Measurements from ENCODE around the gene NKD2.
A peak's percentile ranks its signal among the peaks of the same experiment; 100 is the strongest.
"Not testable (repeated sequence)": the region's sequence is repeated elsewhere in the genome, so short reads cannot be mapped to it uniquely, and the experiment has no call there.

NKD2 gene, protein sequence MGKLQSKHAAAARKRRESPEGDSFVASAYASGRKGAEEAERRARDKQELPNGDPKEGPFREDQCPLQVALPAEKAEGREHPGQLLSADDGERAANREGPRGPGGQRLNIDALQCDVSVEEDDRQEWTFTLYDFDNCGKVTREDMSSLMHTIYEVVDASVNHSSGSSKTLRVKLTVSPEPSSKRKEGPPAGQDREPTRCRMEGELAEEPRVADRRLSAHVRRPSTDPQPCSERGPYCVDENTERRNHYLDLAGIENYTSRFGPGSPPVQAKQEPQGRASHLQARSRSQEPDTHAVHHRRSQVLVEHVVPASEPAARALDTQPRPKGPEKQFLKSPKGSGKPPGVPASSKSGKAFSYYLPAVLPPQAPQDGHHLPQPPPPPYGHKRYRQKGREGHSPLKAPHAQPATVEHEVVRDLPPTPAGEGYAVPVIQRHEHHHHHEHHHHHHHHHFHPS

GRCh38 chr5:1008451-1009358 lies at the start of gene NKD2:
Gene NKD2, plus strand, starts transcription at chr5:1008802. Its CDS starts 256 bp downstream, at chr5:1009058.
- peak; percentile 17 for DNase-seq (ENCODE audit: low read depth, low spot score)

DNA sequence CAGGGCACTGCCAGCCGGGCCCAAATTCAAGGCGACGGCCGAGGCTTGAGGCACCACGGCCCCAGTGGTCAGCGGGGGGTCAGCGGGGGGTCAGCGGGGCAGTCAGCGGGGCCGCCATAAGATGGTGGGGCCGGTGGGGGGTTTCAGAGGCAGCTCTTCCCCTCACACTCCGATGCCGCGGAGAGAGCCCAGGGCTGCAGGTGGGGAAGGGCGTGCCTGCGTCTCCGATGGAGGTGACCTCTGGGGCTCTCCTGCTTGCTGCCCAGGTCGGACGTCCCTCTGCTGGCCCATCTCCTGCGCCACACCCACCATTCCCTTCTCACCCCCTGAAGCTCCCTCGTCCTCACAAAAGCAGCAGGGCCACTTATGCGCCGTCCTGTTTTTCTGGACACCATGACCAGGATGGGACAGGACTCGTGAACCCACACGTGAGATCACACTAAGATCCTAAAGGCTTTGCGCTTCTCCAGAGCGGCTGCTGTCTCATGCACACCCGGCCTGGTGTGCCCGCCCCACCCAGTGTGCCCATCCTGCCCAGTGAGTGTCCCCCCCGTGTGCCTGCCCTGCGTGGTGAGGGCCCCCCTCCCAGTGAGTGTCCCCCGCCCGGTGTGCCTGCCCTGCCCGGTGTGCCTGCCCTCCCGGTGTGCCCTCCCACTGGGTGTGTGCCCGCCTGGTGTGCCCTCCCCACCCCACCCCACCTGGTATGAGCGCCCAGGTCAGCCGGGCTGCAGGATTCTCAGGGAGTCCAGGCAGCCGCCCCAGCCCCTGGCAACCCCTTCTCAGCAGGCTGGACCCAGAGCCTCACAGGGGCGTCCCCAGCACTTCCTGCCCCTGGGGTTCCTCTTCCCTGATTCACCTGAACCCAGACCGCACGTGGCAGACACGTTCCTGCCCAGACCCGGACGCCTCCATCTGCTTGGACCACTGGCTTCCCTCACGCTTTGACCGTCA lies 48.7 kb upstream of the NKD2 start:
- DNase-seq (ENCODE audit: low read depth, low spot score) = no peak

GRCh38 chr5:960551-960950 lies 48.1 kb upstream of the NKD2 start:
- DNase-seq (ENCODE audit: low read depth, low spot score) = no peak

DNA sequence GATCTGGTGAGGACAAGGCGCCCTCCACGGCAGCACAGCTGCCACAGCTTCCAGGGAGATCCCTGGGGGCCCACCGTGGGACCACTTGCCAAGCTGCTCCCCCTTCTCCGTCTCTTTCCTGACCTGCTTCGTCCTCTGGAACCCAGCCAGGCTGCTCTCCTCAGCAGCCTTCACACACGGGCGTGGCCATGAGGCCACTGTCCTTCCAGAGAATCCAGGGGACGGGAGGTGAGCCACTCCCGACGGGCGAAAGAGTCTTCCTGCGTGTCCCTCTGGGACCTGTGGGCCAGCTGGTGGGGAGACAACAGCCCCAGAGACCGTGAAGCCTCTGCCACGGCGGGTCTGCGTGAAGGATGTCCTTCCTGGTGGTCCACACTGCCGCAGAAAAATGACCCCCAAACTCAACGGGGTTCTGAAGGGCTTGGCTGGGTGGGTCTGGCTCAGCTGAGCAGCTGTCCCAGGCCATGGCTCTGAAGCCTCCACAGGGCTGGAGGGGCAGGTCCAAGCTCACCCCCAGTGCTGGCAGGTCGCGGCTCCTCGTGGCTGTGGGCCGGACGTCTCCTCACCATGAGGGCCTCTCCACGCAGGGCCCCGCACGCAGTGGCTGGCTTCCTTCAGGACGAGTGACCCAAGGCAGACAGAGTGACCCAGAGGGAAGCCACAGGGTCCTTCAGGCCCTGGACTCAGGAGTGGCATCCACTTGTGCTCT lies 47.4 kb upstream of the NKD2 start:
- DNase-seq (ENCODE audit: low read depth, low spot score) = no peak

DNA sequence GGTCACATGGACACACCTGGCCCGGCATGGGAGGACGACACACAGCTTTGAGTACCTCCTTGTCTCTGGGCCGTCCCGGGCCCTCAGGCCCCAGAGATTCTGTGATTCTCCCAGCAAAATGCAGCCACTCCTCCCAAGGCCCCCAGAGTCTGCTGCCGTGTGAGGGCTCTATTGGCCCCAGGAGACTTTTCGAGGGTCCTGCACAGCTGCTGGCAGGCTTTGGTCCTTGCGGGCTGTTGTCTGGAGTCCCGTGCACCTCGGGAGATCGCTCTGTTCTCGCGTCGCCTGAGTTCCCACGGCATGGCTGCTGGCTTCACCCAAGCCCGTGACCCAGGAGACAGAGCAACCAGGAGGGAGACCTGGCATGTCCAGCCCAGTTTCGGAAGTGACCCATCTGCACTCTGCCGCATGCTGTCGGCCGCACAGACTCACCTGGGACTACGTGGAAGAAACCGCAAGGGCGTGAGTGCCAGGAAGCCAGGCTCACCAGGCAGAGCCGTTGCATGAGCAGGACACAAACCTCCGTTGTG lies 46.8 kb upstream of the NKD2 start:
- DNase-seq (ENCODE audit: low read depth, low spot score) = no peak

GRCh38 chr5:962386-962785 lies 46.2 kb upstream of the NKD2 start:
- DNase-seq (ENCODE audit: low read depth, low spot score) = no peak

- DNase-seq (ENCODE audit: low read depth, low spot score) = no peak
Measured at GRCh38 chr5:962801-963200, 45.8 kb upstream of the NKD2 start.

GRCh38 chr5:963310-963672 lies 45.3 kb upstream of the NKD2 start:
- DNase-seq (ENCODE audit: low read depth, low spot score) = no peak

DNA sequence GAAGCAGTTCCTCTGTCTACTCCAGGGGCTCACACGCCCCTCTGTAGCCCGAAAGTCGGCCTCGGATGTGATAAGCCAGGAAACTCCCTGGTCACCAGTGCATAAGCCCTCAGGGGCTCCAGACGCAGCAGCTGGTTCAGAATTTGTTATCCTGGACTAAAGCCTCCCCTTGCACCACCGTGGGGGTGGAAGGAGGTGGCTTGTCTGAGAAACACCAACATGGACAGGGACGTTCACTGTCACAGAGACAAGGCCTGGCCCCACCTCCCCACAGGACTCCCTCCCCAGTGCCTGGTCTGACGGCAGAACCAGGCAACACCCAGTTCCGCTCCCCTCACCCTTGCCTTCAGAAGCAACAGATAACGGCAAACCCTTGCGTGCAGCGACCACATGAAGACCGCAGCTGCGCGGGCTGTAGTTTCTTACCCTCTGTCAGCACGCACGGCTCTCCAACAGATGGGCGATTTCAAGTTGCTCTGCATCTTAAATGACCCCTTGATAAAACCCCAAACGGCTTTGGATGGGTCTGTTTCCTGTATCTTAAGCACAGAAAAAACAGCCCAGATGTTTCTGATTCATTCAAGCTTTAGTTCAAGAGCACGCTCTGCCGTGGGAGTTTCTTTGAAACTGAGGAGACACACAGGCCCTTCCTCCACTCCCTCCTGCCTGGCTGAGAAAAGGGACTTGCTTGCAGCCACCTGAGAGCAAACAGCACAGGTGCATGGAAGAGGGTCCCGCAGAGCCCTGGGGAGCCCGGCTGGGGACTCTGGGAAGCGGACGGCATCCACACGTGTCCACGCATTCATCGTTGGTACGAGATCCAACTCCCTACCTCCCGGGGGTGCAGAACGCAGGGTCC lies 44.7 kb upstream of the NKD2 start:
- no peak for DNase-seq (ENCODE audit: low read depth, low spot score)

DNA sequence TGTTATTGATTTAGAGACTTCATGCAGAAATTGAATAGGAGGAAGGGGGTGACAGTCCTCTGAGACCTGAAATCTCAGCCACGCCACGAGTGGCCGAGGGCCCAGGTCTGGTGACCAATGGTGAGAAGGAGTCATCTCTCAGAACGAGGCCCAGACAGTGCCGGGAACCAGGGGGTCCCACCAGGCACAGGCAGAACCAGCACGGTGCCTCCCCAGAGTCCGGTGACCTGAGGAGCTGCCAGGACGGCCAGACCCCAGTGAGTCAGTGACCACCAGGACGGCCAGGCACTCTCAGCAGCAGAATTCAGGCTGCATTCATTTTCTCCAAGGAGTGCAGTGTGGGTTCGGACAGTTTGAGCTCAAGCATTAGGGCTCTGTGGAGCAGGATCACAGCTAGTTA lies 43.8 kb upstream of the NKD2 start:
- DNase-seq (ENCODE audit: low read depth, low spot score) = no peak

GRCh38 chr5:965604-966344 lies 42.8 kb upstream of the NKD2 start:
- DNase-seq (ENCODE audit: low read depth, low spot score) = no peak

- DNase-seq (ENCODE audit: low read depth, low spot score) = no peak
Measured at GRCh38 chr5:966345-966710, 42.3 kb upstream of the NKD2 start.

DNA sequence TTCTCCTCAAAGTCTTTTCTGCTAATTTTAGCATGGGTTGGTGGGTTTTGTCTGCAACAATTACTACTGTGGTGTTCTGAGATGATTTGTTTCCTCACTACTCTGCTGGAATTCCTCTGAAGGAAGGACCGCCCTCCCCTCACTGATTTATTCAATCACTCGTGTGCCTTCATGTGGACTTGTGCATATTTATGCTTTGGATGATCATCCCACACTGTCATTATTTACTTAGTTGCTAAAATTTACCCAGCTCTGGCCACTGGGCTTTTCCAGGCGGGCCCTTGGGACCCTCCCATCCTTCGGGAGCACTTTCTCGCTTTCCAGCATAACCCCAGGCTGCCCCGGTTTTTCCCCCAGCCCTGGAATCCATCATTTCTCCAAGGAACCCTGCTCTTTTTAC lies 41.7 kb upstream of the NKD2 start:
- DNase-seq (ENCODE audit: low read depth, low spot score) = no peak

DNA sequence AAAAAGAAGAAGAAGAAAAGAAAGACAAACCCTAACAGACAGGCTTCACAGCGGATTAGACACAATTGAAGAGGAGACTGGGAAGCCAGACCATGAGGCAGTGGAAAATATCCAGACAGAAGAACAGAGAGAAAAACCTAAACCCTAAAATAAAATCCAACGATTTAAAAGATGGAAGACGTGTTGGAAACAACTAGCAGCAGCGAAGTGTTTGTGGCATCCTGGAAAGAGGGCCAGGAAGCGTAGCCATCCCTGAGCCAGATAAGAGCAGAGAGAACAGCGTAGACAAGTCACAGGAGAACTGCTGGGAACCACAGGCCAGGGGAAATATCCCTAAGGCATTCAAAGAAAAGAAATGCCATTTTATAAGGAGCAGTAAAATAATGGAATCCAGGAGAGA lies 39.7 kb upstream of the NKD2 start:
- no peak for DNase-seq (ENCODE audit: low read depth, low spot score)

- no peak for DNase-seq (ENCODE audit: low read depth, low spot score)
Measured at GRCh38 chr5:969408-969839, 39.2 kb upstream of the NKD2 start.

DNA sequence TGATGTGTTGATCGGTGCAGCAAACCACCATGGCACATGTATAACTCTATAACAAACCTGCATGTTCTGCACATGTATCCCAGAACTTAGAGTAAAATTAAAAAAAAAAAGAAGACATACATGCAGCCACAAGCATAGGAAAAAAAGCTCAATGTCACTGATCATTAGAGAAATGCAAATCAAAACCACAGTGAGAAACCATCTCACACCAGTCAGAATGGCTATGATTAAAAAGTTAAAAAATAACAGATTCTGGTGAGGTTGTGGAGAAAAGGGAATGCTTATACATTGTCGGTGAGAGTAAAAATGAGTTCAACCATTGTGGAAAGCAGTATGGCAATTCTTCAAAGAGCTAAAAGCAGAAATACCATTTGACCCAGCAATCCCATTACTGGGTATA lies 36.0 kb upstream of the NKD2 start:
- DNase-seq (ENCODE audit: low read depth, low spot score) = not testable (repeated sequence)

DNA sequence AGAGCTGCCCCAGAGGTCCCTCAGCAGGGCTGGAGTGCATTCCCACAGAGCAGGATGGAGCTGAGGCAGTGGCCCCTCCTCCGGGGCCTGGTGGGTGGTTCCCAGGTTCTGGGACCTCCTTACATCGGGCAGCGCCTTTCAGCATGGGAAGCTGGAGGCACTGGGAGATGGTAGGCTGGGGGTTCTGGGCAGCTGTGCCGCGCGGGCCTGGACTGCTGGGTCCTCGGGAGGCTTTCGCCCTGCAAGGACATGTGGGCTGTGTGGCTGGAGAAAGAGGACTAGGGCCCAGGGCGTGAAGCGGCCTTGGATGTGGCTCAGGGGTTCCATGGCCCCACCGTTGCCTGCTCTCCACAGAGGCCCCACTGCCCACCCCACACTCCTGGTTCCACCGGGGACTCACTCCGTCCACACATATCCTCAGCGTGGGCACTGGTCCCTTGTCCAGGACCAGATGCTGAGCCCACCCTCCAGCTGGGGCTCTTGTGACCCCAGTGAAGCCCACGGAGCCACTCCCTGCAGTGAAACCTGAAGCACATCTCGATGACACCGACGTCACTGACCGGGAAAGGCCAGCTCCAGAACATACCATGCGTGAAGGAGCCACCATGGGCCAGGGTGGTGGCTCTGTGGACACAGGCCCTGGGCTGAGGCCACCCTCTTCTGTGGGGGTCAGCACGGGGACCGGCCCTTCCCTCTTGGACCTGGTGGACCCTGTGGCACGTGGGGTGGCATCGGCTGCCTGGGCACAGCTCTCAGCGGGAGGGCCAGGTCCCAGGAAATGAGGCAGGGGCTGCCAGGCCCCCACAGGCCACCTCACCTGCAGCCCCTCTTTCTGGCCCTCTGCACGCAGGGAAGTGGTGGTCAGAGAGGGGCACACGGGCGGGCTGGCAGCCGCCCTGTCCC lies 31.5 kb upstream of the NKD2 start:
- no peak for DNase-seq (ENCODE audit: low read depth, low spot score)

GRCh38 chr5:978054-978453 lies 30.5 kb upstream of the NKD2 start:
- no peak for DNase-seq (ENCODE audit: low read depth, low spot score)

Measured in activated naive CD8-positive, alpha-beta T cell treated with anti-CD3 and anti-CD28 coated beads, Interleukin-2, amount 50 U/mL, for 16 hours (primary cell).